Mesothelial cell of epicardium (in vitro differentiated cells): ENCODE data around the gene KAZN. TPM values are rescaled to one million over a fixed set of nuclear protein-coding genes. Genes with fewer than 3 reads are reported as not detected.

Experiments used
- DNase-seq, 2 experiments: peaks; one replicate each; pipeline ENCODE4 v3.0.0; 2021; ENCODE audit warnings: low spot score in 2 of 2; ENCODE audit not compliant: unreplicated experiment in 2 of 2
- H3K27ac Mint-ChIP-seq: 2 replicates; pipeline ENCODE4 v1.8.0; 2021; ENCODE audit warnings: mixed read lengths
- H3K27me3 Mint-ChIP-seq: 2 replicates; pipeline ENCODE4 v1.8.0; 2021; ENCODE audit warnings: low read depth, mixed read lengths
- H3K36me3 Mint-ChIP-seq: 2 replicates; pipeline ENCODE4 v1.8.0; 2021; ENCODE audit warnings: mixed read lengths
- H3K4me1 Mint-ChIP-seq: 2 replicates; pipeline ENCODE4 v1.8.0; 2021; ENCODE audit warnings: mixed read lengths
- H3K4me3 Mint-ChIP-seq: 2 replicates; pipeline ENCODE4 v1.8.0; 2021; ENCODE audit warnings: mild to moderate bottlenecking, moderate library complexity, mixed read lengths
- H3K9me3 Mint-ChIP-seq: 2 replicates; pipeline ENCODE4 v1.8.0; 2021; ENCODE audit warnings: mixed read lengths
- total RNA-seq: library from RNA; stranded (reverse); gene quantifications from 3 replicates; pipeline ENCODE4 v1.2.1, GENCODE V29; 2021
- TF ChIP-seq, protein P1 (sequence below): fragments of 200-600 bp; sonication (generic); IDR thresholded peaks from one replicate; pipeline ENCODE4 v1.5.0; 2021; ENCODE audit warnings: antibody characterized with exemption; ENCODE audit not compliant: unreplicated experiment

KAZN gene
- total RNA-seq, 1 donor from 2014 or later = 38.4 TPM

DNA sequence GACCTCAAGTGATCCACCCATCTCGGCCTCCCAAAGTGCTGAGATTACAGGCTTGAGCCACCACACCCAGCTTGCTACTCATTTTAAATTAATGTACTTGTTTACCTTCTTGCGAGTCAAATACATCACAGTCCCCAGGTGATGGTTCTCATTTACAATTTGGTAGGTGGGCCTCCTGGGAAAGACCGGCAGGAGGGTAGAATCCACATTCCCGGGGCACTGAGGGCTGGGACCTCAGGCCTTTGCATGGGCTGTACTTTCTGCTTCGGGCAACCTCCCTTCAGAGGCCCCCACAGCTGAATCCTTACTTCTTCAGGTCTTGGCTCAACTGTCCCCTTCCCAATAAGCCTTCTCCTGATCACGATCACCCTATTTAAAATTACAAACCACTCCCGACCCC, 165.5 kb downstream of the KAZN start:
- Mint-ChIP-seq H3K4me1 (peaks cover 27% of the 10 kb centered on the region), H3K4me3 (no peak overlapping the region), H3K27me3 (no peaks in the 10 kb centered on the region), H3K36me3 (peaks cover 13% of the 10 kb centered on the region), H3K9me3 (peaks cover 7% of the 10 kb centered on the region), H3K27ac (no peak overlapping the region)
- DNase-seq = no peak
- TF ChIP-seq, protein P1, sequence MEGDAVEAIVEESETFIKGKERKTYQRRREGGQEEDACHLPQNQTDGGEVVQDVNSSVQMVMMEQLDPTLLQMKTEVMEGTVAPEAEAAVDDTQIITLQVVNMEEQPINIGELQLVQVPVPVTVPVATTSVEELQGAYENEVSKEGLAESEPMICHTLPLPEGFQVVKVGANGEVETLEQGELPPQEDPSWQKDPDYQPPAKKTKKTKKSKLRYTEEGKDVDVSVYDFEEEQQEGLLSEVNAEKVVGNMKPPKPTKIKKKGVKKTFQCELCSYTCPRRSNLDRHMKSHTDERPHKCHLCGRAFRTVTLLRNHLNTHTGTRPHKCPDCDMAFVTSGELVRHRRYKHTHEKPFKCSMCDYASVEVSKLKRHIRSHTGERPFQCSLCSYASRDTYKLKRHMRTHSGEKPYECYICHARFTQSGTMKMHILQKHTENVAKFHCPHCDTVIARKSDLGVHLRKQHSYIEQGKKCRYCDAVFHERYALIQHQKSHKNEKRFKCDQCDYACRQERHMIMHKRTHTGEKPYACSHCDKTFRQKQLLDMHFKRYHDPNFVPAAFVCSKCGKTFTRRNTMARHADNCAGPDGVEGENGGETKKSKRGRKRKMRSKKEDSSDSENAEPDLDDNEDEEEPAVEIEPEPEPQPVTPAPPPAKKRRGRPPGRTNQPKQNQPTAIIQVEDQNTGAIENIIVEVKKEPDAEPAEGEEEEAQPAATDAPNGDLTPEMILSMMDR = no peak

DNA sequence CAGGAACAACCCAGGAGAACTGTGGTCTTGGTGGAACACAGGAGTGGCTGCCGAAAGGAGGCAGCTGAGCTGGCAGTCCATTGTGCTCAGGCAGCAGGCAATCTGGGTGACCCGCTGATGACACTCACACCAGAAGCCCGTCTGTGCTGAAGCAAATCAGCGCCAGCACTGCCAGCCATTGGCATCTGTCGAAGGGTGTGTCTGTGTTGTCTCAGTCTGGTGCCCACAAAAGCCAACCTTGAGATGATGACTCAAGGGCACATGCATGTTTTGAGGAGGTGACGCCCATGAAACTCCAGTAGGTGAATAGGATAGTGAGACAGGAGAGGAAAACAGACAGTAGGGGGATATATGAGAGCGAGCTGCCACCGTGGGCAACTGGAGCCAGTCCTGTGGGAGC, 167.3 kb downstream of the KAZN start:
- Mint-ChIP-seq H3K4me1 (peaks cover 13% of the 10 kb centered on the region), H3K27me3 (no peaks in the 10 kb centered on the region), H3K4me3 (no peak overlapping the region), H3K9me3 (peaks cover 7% of the 10 kb centered on the region), H3K36me3 (peaks cover 13% of the 10 kb centered on the region), H3K27ac (no peak overlapping the region)
- DNase-seq = no peak
- TF ChIP-seq, protein P1 = no peak

- TF ChIP-seq, protein P1 = no peak
- no peak overlapping the region for H3K4me3 Mint-ChIP-seq
- no peak for DNase-seq
- H3K9me3 Mint-ChIP-seq = peaks cover 7% of the 10 kb centered on the region
- no peak overlapping the region for H3K27ac Mint-ChIP-seq
- no peaks in the 10 kb centered on the region for H3K27me3 Mint-ChIP-seq
- H3K36me3 Mint-ChIP-seq = peaks cover 12% of the 10 kb centered on the region
- peaks cover 6% of the 10 kb centered on the region for H3K4me1 Mint-ChIP-seq
Observed at GRCh38 chr1:14767075-14767474, 168.6 kb downstream of the KAZN start.

- peaks cover 12% of the 10 kb centered on the region for H3K36me3 Mint-ChIP-seq
- peaks cover 6% of the 10 kb centered on the region for H3K4me1 Mint-ChIP-seq
- no peak overlapping the region for H3K4me3 Mint-ChIP-seq
- TF ChIP-seq, protein P1 = no peak
- H3K27ac Mint-ChIP-seq = no peak overlapping the region
- H3K27me3 Mint-ChIP-seq = no peaks in the 10 kb centered on the region
- peaks cover 7% of the 10 kb centered on the region for H3K9me3 Mint-ChIP-seq
- DNase-seq = no peak
Observed at GRCh38 chr1:14768582-14769304, 170.3 kb downstream of the KAZN start.

GRCh38 chr1:14769486-14770274, 171.2 kb downstream of the KAZN start:
- Mint-ChIP-seq H3K36me3 (peaks cover 12% of the 10 kb centered on the region), H3K4me1 (peaks cover 6% of the 10 kb centered on the region), H3K4me3 (no peak overlapping the region), H3K9me3 (peaks cover 7% of the 10 kb centered on the region), H3K27me3 (no peaks in the 10 kb centered on the region), H3K27ac (no peak overlapping the region)
- TF ChIP-seq, protein P1 = peak; percentile 40
- no peak for DNase-seq
